ENCODE measurements around the gene HLA-DMA. TPM values are rescaled to one million over a fixed set of nuclear protein-coding genes. Genes with fewer than 3 reads are reported as not detected.

Gene HLA-DMA
- total RNA-seq, 1 donor from 2014 or later, result 2.1 TPM

GRCh38 chr6:32956176-32956575 is 3.3 kb upstream of the HLA-DMA start:
- TF ChIP-seq CTCF (IDR thresholded peaks at IDR 0.05; ENCODE audit: unreplicated experiment), result no peak
- no peak overlapping the region for H3K4me3 Mint-ChIP-seq
- no peaks in the 10 kb centered on the region for H3K27me3 Mint-ChIP-seq (ENCODE audit: low read depth)
- DNase-seq (ENCODE audit: low spot score in 2 of 2, unreplicated experiment in 2 of 2), result no peak
- peaks cover under 1% of the 10 kb centered on the region for H3K9me3 Mint-ChIP-seq
- no peak overlapping the region for H3K27ac Mint-ChIP-seq
- no peaks in the 10 kb centered on the region for H3K4me1 Mint-ChIP-seq
- no peaks in the 10 kb centered on the region for H3K36me3 Mint-ChIP-seq

- no peaks in the 10 kb centered on the region for H3K36me3 Mint-ChIP-seq
- no peak for DNase-seq (ENCODE audit: low spot score in 2 of 2, unreplicated experiment in 2 of 2)
- no peaks in the 10 kb centered on the region for H3K4me1 Mint-ChIP-seq
- no peaks in the 10 kb centered on the region for H3K27me3 Mint-ChIP-seq (ENCODE audit: low read depth)
- no peak overlapping the region for H3K27ac Mint-ChIP-seq
- peak; percentile 6 for TF ChIP-seq CTCF (IDR thresholded peaks at IDR 0.05; ENCODE audit: unreplicated experiment)
- H3K4me3 Mint-ChIP-seq, result no peak overlapping the region
- H3K9me3 Mint-ChIP-seq, result no peaks in the 10 kb centered on the region
These were observed 2.3 kb upstream of the HLA-DMA start for GRCh38 chr6:32954986-32955802.

- no peak overlapping the region for H3K27ac Mint-ChIP-seq
- no peak for TF ChIP-seq CTCF (IDR thresholded peaks at IDR 0.05; ENCODE audit: unreplicated experiment)
- H3K27me3 Mint-ChIP-seq (ENCODE audit: low read depth), result no peaks in the 10 kb centered on the region
- DNase-seq (ENCODE audit: low spot score in 2 of 2, unreplicated experiment in 2 of 2), result no peak
- H3K9me3 Mint-ChIP-seq, result no peaks in the 10 kb centered on the region
- H3K4me1 Mint-ChIP-seq, result no peaks in the 10 kb centered on the region
- H3K36me3 Mint-ChIP-seq, result no peaks in the 10 kb centered on the region
- no peak overlapping the region for H3K4me3 Mint-ChIP-seq
These were observed 1.4 kb upstream of the HLA-DMA start for GRCh38 chr6:32954267-32954666.

GRCh38 chr6:32953775-32954174 is 878 bp upstream of the HLA-DMA start:
- Mint-ChIP-seq H3K9me3 (no peaks in the 10 kb centered on the region), H3K4me3 (no peak overlapping the region), H3K36me3 (no peaks in the 10 kb centered on the region), H3K4me1 (no peaks in the 10 kb centered on the region), H3K27ac (no peak overlapping the region), H3K27me3 (ENCODE audit: low read depth) (no peaks in the 10 kb centered on the region)
- no peak for TF ChIP-seq CTCF (IDR thresholded peaks at IDR 0.05; ENCODE audit: unreplicated experiment)
- DNase-seq (ENCODE audit: low spot score in 2 of 2, unreplicated experiment in 2 of 2), result no peak

- no peak overlapping the region for H3K27ac Mint-ChIP-seq
- DNase-seq (ENCODE audit: low spot score in 2 of 2, unreplicated experiment in 2 of 2), result no peak
- no peaks in the 10 kb centered on the region for H3K4me1 Mint-ChIP-seq
- no peak overlapping the region for H3K4me3 Mint-ChIP-seq
- peaks cover 3% of the 10 kb centered on the region for H3K9me3 Mint-ChIP-seq
- no peaks in the 10 kb centered on the region for H3K36me3 Mint-ChIP-seq
- peaks cover 8% of the 10 kb centered on the region for H3K27me3 Mint-ChIP-seq (ENCODE audit: low read depth)
- no peak for TF ChIP-seq CTCF (IDR thresholded peaks at IDR 0.05; ENCODE audit: unreplicated experiment)
These were observed 2.4 kb downstream of the HLA-DMA start for GRCh38 chr6:32950449-32950848.
